Neural progenitor cell (in vitro differentiated cells): ENCODE data around the gene LMAN2.

Experiments
- CTCF ChIP-seq: fragments of 200-600 bp; sonication (generic); IDR thresholded peaks from 2 replicates; pipeline ENCODE4 v1.5.1; 2017; ENCODE audit warnings: antibody characterized with exemption, mild to moderate bottlenecking
- EZH2 ChIP-seq: fragments of 200-600 bp; sonication (generic); IDR thresholded peaks from 2 replicates; pipeline ENCODE4 v1.6.1; 2017; ENCODE audit warnings: antibody characterized with exemption, mild to moderate bottlenecking, moderate library complexity

GRCh38 chr5:177347699-177348098 lies 3.8 kb downstream of the LMAN2 start:
- no peak for TF ChIP-seq CTCF
- TF ChIP-seq EZH2 = no peak
